Astrocyte (in vitro differentiated cells and primary cell): ENCODE results near the gene OR10C1.

Experiments
- CTCF ChIP-seq: IDR thresholded peaks from 2 replicates; pipeline ENCODE4 v1.5.1; 2011; ENCODE audit warnings: low read depth, mild to moderate bottlenecking, inconsistent platforms, low read length, moderate library complexity; ENCODE audit not compliant: insufficient read depth
- EZH2 ChIP-seq: IDR thresholded peaks from 2 replicates; pipeline ENCODE4 v1.6.1; 2012; ENCODE audit warnings: mild to moderate bottlenecking, low read length, inconsistent platforms; ENCODE audit not compliant: insufficient read depth

- TF ChIP-seq CTCF (no peak), EZH2 (no peak)
Measured at GRCh38 chr6:29462022-29462421, 22.9 kb downstream of the OR10C1 start.
